Neuron (in vitro differentiated cells): ENCODE measurements around the gene ZKSCAN3.

ENCODE experiments used
- H2AFZ ChIP-seq: one replicate; pipeline ENCODE4 v1.6.1; 2013; ENCODE audit warnings: low read depth, mild to moderate bottlenecking, inconsistent platforms, low read length, moderate library complexity
- H3K27me3 ChIP-seq: one replicate; pipeline ENCODE4 v1.6.1; 2013; ENCODE audit warnings: low read length; ENCODE audit not compliant: insufficient read depth
- H3K36me3 ChIP-seq: one replicate; pipeline ENCODE4 v1.6.1; 2013; ENCODE audit warnings: low read length; ENCODE audit not compliant: insufficient read depth
- H3K4me1 ChIP-seq: one replicate; pipeline ENCODE4 v1.6.1; 2013; ENCODE audit warnings: low read length; ENCODE audit not compliant: insufficient read depth
- H3K4me3 ChIP-seq: 2 replicates; pipeline ENCODE4 v1.5.1; 2013; ENCODE audit warnings: mild to moderate bottlenecking, low read length, moderate library complexity
- H3K9me3 ChIP-seq: one replicate; pipeline ENCODE4 v1.6.1; 2013; ENCODE audit warnings: low read length

Gene ZKSCAN3

GRCh38 chr6:28334286-28335039 is 15.3 kb upstream of the ZKSCAN3 start:
- Histone ChIP-seq H3K27me3 (no peaks in the 10 kb centered on the region), H3K36me3 (no peaks in the 10 kb centered on the region), H2AFZ (no peak overlapping the region), H3K4me3 (peak overlapping the region; percentile 50), H3K9me3 (no peaks in the 10 kb centered on the region), H3K4me1 (peaks cover 17% of the 10 kb centered on the region)

GRCh38 chr6:28335040-28335563 is 14.6 kb upstream of the ZKSCAN3 start:
- Histone ChIP-seq H3K4me3 (peak overlapping the region; percentile 50), H3K4me1 (peaks cover 17% of the 10 kb centered on the region), H3K9me3 (no peaks in the 10 kb centered on the region), H3K36me3 (no peaks in the 10 kb centered on the region), H2AFZ (peak overlapping the region; percentile 21), H3K27me3 (no peaks in the 10 kb centered on the region)

GRCh38 chr6:28335564-28336283 is 14.0 kb upstream of the ZKSCAN3 start, which contains the start of gene ZSCAN31:
Gene ZSCAN31, minus strand, starts transcription at chr6:28336148. Its CDS starts 6,465 bp downstream, at chr6:28329683.
- Histone ChIP-seq H3K27me3 (no peaks in the 10 kb centered on the region), H3K36me3 (no peaks in the 10 kb centered on the region), H3K4me3 (peak within 1 kb of the TSS; percentile 74), H3K9me3 (no peaks in the 10 kb centered on the region), H3K4me1 (peaks cover 17% of the 10 kb centered on the region), H2AFZ (peak within 1 kb of the TSS; percentile 21)

GRCh38 chr6:28336284-28337120 is 13.2 kb upstream of the ZKSCAN3 start:
- Histone ChIP-seq H3K4me3 (peak overlapping the region; percentile 74), H3K36me3 (no peaks in the 10 kb centered on the region), H3K27me3 (no peaks in the 10 kb centered on the region), H2AFZ (peak overlapping the region; percentile 6), H3K9me3 (no peaks in the 10 kb centered on the region), H3K4me1 (peaks cover 17% of the 10 kb centered on the region)

GRCh38 chr6:28337121-28337520 is 12.6 kb upstream of the ZKSCAN3 start:
- Histone ChIP-seq H2AFZ (no peak overlapping the region), H3K4me1 (peaks cover 17% of the 10 kb centered on the region), H3K27me3 (no peaks in the 10 kb centered on the region), H3K36me3 (no peaks in the 10 kb centered on the region), H3K4me3 (peak overlapping the region; percentile 74), H3K9me3 (no peaks in the 10 kb centered on the region)

GRCh38 chr6:28340310-28341095 is 9.2 kb upstream of the ZKSCAN3 start:
- H3K36me3 ChIP-seq, result no peaks in the 10 kb centered on the region

GRCh38 chr6:28343898-28344677 is 5.7 kb upstream of the ZKSCAN3 start:
- Histone ChIP-seq H3K4me1 (no peaks in the 10 kb centered on the region), H3K36me3 (no peaks in the 10 kb centered on the region), H2AFZ (no peak overlapping the region), H3K27me3 (peaks cover 5% of the 10 kb centered on the region), H3K9me3 (no peaks in the 10 kb centered on the region), H3K4me3 (no peak overlapping the region)

More at GRCh38 chr6:28340310-28341095, 9.2 kb upstream of the ZKSCAN3 start:
- H2AFZ ChIP-seq, result no peak overlapping the region
- no peak overlapping the region for H3K4me3 ChIP-seq
- H3K27me3 ChIP-seq, result no peaks in the 10 kb centered on the region
- H3K9me3 ChIP-seq, result no peaks in the 10 kb centered on the region
- H3K4me1 ChIP-seq, result peaks cover 7% of the 10 kb centered on the region

- Histone ChIP-seq H3K9me3 (no peaks in the 10 kb centered on the region), H3K4me1 (peaks cover 3% of the 10 kb centered on the region), H3K36me3 (no peaks in the 10 kb centered on the region), H3K4me3 (no peak overlapping the region), H2AFZ (no peak overlapping the region), H3K27me3 (peaks cover 5% of the 10 kb centered on the region)
Observed at GRCh38 chr6:28345201-28345600, 4.5 kb upstream of the ZKSCAN3 start.

- H3K36me3 ChIP-seq, result no peaks in the 10 kb centered on the region
- H3K4me1 ChIP-seq, result peaks cover 11% of the 10 kb centered on the region
- no peak overlapping the region for H3K4me3 ChIP-seq
- no peaks in the 10 kb centered on the region for H3K9me3 ChIP-seq
- peaks cover 5% of the 10 kb centered on the region for H3K27me3 ChIP-seq
- H2AFZ ChIP-seq, result no peak overlapping the region
Observed at GRCh38 chr6:28347119-28347518, 2.6 kb upstream of the ZKSCAN3 start.

GRCh38 chr6:28349344-28349891 is 329 bp upstream of the ZKSCAN3 start:
- Histone ChIP-seq H3K4me1 (peaks cover 11% of the 10 kb centered on the region), H3K27me3 (peaks cover 5% of the 10 kb centered on the region), H2AFZ (peak overlapping the region; percentile 99), H3K36me3 (no peaks in the 10 kb centered on the region), H3K9me3 (peaks cover 3% of the 10 kb centered on the region), H3K4me3 (peak overlapping the region; percentile 94)

- Histone ChIP-seq H3K4me1 (peaks cover 16% of the 10 kb centered on the region), H3K27me3 (peaks cover 5% of the 10 kb centered on the region), H3K36me3 (no peaks in the 10 kb centered on the region), H3K4me3 (peak overlapping the region; percentile 94), H3K9me3 (peaks cover 3% of the 10 kb centered on the region), H2AFZ (no peak overlapping the region)
Observed at GRCh38 chr6:28351087-28351486, 1.3 kb downstream of the ZKSCAN3 start.
